Stimulated activated naive CD8-positive, alpha-beta T cell treated with anti-CD3 and anti-CD28 coated beads, Interleukin-15, amount 100 ng/mL, for 72 hours (primary cell): Measurements from ENCODE around the gene ABCC11.

ENCODE experiments used
- ATAC-seq: fragments of 150-1000 bp; cut with Tn5 transposase; 2 replicates; pipeline ENCODE4 v1.10.0; 2021; ENCODE audit warnings: mild to moderate bottlenecking, moderate library complexity
- DNase-seq, 2 donors: peaks; one replicate each; pipeline ENCODE4 v3.0.0; 2021 to 2022
- H3K27ac Mint-ChIP-seq, 2 donors: one replicate each; pipeline ENCODE4 v1.8.0; 2022; ENCODE audit warnings: mild to moderate bottlenecking in 2 of 2, mixed read lengths in 2 of 2, moderate library complexity in 2 of 2
- H3K27me3 Mint-ChIP-seq: one replicate; pipeline ENCODE4 v1.8.0; 2022; ENCODE audit warnings: mixed read lengths
- H3K4me1 Mint-ChIP-seq: one replicate; pipeline ENCODE4 v1.8.0; 2022; ENCODE audit warnings: mild to moderate bottlenecking, mixed read lengths
- H3K4me3 Mint-ChIP-seq, 2 donors: one replicate each; pipeline ENCODE4 v1.8.0; 2022; ENCODE audit warnings: mild to moderate bottlenecking in 2 of 2, mixed read lengths in 2 of 2, moderate library complexity in 1 of 2
- H3K9me3 Mint-ChIP-seq, 2 donors: one replicate each; pipeline ENCODE4 v1.8.0; 2022; ENCODE audit warnings: mixed read lengths in 2 of 2

The ABCC11 gene

GRCh38 chr16:48247311-48247710, at the start of gene ABCC11:
ABCC11 (minus strand) TSS chr16:48247539; CDS start chr16:48231921, 15,618 bp downstream.
- Mint-ChIP-seq H3K4me1 (peaks cover 35% of the 10 kb centered on the region), H3K9me3 (no peaks in the 10 kb centered on the region), H3K27me3 (no peaks in the 10 kb centered on the region), H3K27ac (no peak within 1 kb of the TSS), H3K4me3 (peak within 1 kb of the TSS in 1 of 2 donors; percentile 49)
- DNase-seq (no peak), ATAC-seq (no peak)

DNA sequence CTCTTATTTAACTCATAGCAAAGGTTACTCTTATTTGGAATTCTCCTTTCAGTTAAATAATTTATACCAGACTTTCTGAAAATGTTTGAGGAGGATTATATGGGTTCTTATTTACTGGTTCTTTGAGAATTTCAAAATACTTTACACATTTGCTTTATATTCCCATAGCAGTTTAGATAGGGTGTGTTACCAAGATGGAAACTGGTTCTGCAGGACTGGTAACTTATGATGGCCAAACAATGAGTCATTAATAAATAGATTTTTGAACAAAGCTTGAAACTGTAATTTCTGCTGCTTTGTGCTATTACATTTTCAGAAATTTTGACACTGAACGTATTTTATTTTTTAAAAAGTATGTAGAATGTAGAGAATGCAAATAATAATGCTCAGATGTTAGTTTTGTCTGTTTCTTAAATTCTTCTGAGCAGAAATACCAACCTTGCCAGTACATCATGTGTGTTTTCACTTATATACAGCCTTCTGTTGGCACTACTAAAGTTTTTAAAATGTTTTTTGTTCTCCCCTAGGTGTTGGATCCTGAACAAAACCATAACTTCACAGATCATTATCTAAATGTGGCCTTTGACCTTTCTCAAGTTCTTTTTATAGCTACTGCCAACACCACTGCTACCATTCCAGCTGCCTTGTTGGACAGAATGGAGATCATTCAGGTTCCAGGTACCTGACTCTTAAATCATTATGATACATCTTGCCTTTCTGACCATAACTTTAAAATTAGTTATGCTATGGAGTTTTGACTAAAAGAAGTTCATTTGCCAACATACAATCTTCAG, 48.3 kb upstream of the ABCC11 start:
- Mint-ChIP-seq H3K27ac (no peak overlapping the region), H3K27me3 (no peaks in the 10 kb centered on the region), H3K4me3 (no peak overlapping the region), H3K9me3 (no peaks in the 10 kb centered on the region), H3K4me1 (peaks cover 7% of the 10 kb centered on the region)
- DNase-seq (no peak), ATAC-seq (no peak)

DNA sequence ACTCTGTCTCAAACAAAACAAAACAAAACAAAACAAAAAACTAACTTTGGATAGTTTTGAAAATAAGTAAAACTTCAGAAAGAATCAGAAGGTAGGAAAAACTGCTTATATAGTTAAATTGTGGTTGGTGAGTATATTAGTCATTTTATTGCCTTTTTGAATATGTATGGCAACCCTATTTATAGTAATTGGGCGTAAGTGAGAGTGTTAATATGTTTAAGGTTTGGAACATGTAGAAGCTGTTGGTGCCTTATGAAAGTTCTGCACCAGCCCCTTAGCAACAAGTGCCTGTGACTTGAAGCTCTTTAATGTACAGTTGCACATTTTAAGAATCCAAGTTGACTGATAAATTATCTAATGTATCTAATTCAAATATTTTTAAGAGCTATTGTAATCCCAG, 47.4 kb upstream of the ABCC11 start:
- no peaks in the 10 kb centered on the region for H3K9me3 Mint-ChIP-seq
- ATAC-seq = no peak
- no peak for DNase-seq
- H3K27me3 Mint-ChIP-seq = no peaks in the 10 kb centered on the region
- no peak overlapping the region for H3K4me3 Mint-ChIP-seq
- H3K27ac Mint-ChIP-seq = no peak overlapping the region
- H3K4me1 Mint-ChIP-seq = no peaks in the 10 kb centered on the region

DNA sequence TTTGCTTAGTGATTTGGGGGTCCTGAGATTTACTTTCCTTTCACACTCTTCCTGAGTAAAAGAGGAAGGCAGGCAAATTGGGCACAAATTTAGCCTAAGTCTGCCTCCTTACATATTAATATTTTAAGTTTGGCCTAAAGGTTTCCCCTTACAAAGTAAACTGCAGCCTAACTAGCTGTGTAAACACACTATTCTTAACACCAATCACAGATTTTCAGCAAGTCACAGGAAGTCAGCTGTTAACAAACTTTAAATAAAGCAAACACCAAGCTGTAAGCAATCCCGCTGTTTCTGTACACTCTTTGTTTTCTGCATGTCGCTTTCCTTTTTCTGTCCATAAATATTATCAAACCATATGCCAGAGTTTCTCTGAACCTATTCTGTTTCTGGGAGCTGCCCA, 45.1 kb upstream of the ABCC11 start:
- ATAC-seq (no peak), DNase-seq (no peak)
- no peak overlapping the region for H3K4me3 Mint-ChIP-seq
- H3K4me1 Mint-ChIP-seq = no peaks in the 10 kb centered on the region
- H3K9me3 Mint-ChIP-seq = peaks cover 0 to under 1% of the 10 kb centered on the region in 2 donors
- no peaks in the 10 kb centered on the region for H3K27me3 Mint-ChIP-seq
- H3K27ac Mint-ChIP-seq = peak overlapping the region in 1 of 2 donors; percentile 22

DNA sequence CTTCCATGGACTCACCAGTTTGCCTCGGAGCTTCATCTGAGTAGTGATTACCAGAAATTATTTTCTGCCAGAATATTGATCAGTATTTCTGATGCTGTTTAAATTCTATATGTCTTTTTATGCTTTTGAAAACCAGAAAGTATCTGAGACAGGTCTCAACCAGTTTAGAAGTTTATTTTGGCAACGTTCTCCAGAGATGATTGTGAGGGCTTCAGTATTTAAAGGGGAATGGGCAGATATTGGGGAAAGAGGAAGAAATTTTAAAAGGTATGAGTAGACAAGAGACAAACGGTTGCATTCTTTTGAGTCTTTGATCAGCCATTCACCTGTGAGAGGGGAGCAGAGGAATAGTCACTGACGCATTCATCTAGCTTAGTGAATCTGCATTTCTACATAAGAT, 44.4 kb upstream of the ABCC11 start:
- H3K27ac Mint-ChIP-seq = peak overlapping the region in 1 of 2 donors; percentile 4
- no peaks in the 10 kb centered on the region for H3K4me1 Mint-ChIP-seq
- no peak overlapping the region for H3K4me3 Mint-ChIP-seq
- ATAC-seq (no peak), DNase-seq (no peak)
- no peaks in the 10 kb centered on the region for H3K27me3 Mint-ChIP-seq
- H3K9me3 Mint-ChIP-seq = peaks cover 0 to 7% of the 10 kb centered on the region in 2 donors

- Mint-ChIP-seq H3K27me3 (no peaks in the 10 kb centered on the region), H3K27ac (peak overlapping the region in 1 of 2 donors; percentile 4), H3K4me3 (no peak overlapping the region), H3K9me3 (peaks cover 0 to 12% of the 10 kb centered on the region in 2 donors), H3K4me1 (no peaks in the 10 kb centered on the region)
- ATAC-seq = no peak
- DNase-seq = no peak
Measured at GRCh38 chr16:48291303-48291702, 44.0 kb upstream of the ABCC11 start.

DNA sequence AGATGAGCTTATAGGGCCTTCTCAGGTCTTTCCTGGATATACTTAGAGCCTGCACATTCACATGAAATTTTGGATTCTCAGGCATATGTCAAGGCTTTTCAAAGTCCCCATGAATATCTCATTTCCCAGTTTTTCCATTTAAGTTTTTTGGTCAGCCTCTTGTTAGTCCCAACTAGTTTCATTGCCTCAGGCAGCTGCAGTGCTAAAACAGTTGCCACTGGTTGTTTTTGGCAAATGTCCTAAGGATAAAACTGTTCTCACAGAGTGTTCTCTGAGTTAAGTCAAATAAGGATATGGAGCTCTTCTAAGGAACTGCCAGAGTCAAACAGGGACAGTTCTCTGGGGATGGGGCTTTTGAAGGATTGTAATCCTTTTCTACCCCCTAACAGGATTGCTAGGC, 39.9 kb upstream of the ABCC11 start:
- H3K27ac Mint-ChIP-seq = no peak overlapping the region
- no peaks in the 10 kb centered on the region for H3K27me3 Mint-ChIP-seq
- no peak overlapping the region for H3K4me3 Mint-ChIP-seq
- peaks cover 10% of the 10 kb centered on the region for H3K4me1 Mint-ChIP-seq
- no peak for ATAC-seq
- DNase-seq = no peak
- peaks cover 5 to 12% of the 10 kb centered on the region in 2 donors for H3K9me3 Mint-ChIP-seq

DNA sequence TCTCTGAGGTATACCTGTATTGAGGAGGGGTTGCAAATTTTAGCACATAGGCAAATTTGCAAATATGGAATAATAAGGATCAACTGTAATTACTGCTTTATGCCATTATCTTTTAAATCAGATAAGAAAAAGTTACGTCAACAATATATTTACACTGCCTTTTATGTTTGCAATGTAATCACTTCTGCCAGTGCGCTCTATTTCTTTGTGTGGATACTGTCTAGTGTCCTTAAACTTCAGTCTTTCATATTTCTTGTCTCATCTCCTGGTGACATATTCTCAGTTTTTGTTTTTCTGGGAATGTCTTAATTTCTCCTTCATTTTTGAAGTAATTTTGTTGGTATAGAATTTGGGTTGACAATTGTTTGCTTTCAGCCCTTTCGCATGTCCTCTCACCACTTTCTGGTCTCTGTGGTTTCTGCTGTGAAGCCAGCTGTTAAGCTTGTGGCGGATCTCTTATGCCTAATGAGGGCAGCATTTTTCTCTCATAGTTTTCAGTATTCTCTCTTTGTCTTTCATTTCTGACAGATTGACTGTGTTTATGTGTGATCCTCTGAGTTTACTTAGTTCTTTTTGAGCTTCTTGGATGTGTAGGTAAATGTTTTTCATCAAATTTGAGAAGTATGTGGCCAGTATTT, 37.6 kb upstream of the ABCC11 start:
- no peak overlapping the region for H3K4me3 Mint-ChIP-seq
- no peak for DNase-seq
- no peaks in the 10 kb centered on the region for H3K27me3 Mint-ChIP-seq
- H3K9me3 Mint-ChIP-seq = peaks cover 5 to 12% of the 10 kb centered on the region in 2 donors
- peak overlapping the region in 1 of 2 donors; percentile 71 for H3K27ac Mint-ChIP-seq
- ATAC-seq = no peak
- H3K4me1 Mint-ChIP-seq = peaks cover 10% of the 10 kb centered on the region

DNA sequence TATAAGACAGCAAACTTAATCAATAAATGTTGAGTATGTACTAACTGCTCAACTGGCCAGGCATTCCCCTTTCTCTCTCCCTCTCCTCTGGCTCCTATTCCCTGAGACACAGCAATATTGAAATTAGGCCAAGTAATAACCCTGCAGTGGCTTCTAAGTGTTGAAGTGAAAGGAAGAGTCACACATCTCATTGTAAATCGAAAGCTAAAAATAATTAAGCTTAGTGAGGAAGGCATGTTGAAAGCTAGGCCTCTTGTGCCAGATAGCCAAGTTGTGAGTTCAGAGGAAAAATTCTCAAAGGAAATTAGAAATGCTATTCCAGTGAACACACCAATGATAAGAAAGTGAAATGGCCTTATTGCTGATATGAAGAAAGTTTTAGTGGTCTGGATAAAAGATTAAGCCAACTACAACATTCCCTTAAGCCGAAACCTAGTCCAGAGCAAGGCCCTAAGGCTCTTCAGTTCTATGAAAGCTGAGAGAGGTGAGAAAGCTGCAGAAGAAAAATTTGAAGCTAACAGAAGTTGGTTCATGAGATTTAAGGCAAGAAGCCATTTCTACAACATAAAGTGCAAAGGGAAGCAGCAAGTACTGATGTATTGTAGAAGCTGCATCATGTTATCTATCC, 35.4 kb upstream of the ABCC11 start:
- ATAC-seq (no peak), DNase-seq (no peak)
- no peak overlapping the region for H3K27ac Mint-ChIP-seq
- H3K9me3 Mint-ChIP-seq = peaks cover 5 to 12% of the 10 kb centered on the region in 2 donors
- no peak overlapping the region for H3K4me3 Mint-ChIP-seq
- no peaks in the 10 kb centered on the region for H3K27me3 Mint-ChIP-seq
- H3K4me1 Mint-ChIP-seq = peaks cover 16% of the 10 kb centered on the region

DNA sequence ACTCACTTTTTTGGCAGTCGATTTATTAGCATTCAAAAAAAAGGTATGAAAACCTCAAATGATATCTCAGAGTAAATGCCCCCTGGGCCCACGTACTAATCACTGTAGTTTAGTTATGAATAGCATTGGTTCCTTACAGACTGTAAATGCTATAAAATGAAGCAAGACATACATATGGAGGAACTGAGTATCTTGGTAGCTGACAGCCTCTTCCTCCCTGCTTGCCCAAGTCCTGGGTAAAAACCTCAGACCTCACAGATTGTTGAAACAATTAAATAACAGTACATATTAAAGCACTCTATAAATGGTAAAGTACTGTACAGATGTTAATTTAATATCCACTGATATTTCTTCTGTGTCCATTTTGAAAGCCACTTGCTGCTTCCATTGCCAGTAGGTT, 33.2 kb upstream of the ABCC11 start:
- Mint-ChIP-seq H3K27ac (no peak overlapping the region), H3K4me1 (peaks cover 15% of the 10 kb centered on the region), H3K9me3 (peaks cover 0 to 5% of the 10 kb centered on the region in 2 donors), H3K27me3 (no peaks in the 10 kb centered on the region), H3K4me3 (no peak overlapping the region)
- ATAC-seq = no peak
- DNase-seq = no peak

DNA sequence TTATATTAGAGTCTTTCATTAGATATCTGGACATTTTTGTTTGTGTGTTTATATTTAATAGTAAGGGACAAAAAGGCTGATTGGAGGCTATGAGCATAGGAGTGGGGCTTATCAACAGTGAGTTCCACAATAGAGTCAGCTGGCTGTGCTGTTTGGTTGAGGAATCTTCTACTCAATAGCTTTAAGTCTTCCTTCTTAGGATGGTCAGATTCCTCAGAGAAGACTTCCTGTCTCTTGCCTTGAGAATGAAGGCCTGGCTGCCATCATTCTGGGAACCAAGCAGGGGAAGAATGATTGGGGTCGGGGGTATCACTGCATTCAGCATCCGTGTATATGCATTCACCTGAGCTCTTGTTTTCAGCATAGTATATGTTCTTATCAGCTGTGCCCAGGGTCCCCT, 31.9 kb upstream of the ABCC11 start:
- H3K27me3 Mint-ChIP-seq = no peaks in the 10 kb centered on the region
- no peak for DNase-seq
- no peak overlapping the region for H3K4me3 Mint-ChIP-seq
- no peaks in the 10 kb centered on the region for H3K9me3 Mint-ChIP-seq
- ATAC-seq = no peak
- peaks cover 6% of the 10 kb centered on the region for H3K4me1 Mint-ChIP-seq
- H3K27ac Mint-ChIP-seq = no peak overlapping the region

DNA sequence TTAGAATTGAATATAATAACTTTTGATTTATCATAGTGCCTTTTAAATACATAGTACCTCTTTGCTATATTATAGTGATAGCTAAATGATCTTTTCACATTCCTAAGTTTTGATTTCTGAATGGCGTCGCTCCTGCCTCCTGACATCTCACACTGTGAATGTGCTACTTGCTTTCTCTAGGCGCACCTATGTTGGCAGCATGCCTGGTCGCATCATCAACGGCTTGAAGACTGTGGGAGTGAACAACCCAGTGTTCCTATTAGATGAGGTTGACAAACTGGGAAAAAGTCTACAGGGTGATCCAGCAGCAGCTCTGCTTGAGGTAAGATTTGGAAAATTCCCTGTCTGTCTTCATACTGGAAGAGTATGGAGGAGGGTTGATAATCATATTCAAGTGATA, 29.8 kb upstream of the ABCC11 start:
- H3K4me3 Mint-ChIP-seq = no peak overlapping the region
- H3K9me3 Mint-ChIP-seq = no peaks in the 10 kb centered on the region
- no peaks in the 10 kb centered on the region for H3K27me3 Mint-ChIP-seq
- no peak overlapping the region for H3K27ac Mint-ChIP-seq
- no peak for DNase-seq
- peaks cover 6% of the 10 kb centered on the region for H3K4me1 Mint-ChIP-seq
- no peak for ATAC-seq

DNA sequence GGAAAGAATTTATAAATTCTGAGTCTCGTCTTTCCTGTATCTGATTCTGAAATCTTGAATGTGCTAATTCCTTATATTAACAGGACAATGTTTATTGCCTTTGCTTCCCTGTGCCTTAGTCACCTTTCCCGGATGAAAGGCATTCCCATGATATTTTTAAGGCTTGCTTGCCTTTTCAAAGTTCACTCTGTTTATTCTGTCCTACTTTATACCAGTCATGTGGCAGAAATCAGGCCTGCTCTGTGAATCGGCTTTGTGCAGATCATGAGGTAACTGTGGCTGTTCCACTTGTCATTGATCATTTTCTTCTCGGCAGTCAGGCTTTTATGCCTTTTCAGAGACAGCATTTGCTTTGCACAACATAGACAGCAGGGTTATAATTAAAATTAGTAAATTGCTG, 28.8 kb upstream of the ABCC11 start:
- Mint-ChIP-seq H3K4me3 (no peak overlapping the region), H3K27me3 (no peaks in the 10 kb centered on the region), H3K27ac (no peak overlapping the region), H3K9me3 (no peaks in the 10 kb centered on the region), H3K4me1 (peaks cover 6% of the 10 kb centered on the region)
- ATAC-seq (no peak), DNase-seq (no peak)

- Mint-ChIP-seq H3K4me1 (peaks cover 6% of the 10 kb centered on the region), H3K27ac (no peak overlapping the region), H3K4me3 (no peak overlapping the region), H3K27me3 (no peaks in the 10 kb centered on the region), H3K9me3 (no peaks in the 10 kb centered on the region)
- DNase-seq = no peak
- no peak for ATAC-seq
Measured at GRCh38 chr16:48274476-48274875, 27.1 kb upstream of the ABCC11 start.

- Mint-ChIP-seq H3K27me3 (no peaks in the 10 kb centered on the region), H3K4me3 (no peak overlapping the region), H3K27ac (peak overlapping the region in 1 of 2 donors; percentile 72), H3K4me1 (peaks cover 4% of the 10 kb centered on the region), H3K9me3 (no peaks in the 10 kb centered on the region)
- ATAC-seq (no peak), DNase-seq (no peak)
Measured at GRCh38 chr16:48272837-48273421, 25.6 kb upstream of the ABCC11 start.

DNA sequence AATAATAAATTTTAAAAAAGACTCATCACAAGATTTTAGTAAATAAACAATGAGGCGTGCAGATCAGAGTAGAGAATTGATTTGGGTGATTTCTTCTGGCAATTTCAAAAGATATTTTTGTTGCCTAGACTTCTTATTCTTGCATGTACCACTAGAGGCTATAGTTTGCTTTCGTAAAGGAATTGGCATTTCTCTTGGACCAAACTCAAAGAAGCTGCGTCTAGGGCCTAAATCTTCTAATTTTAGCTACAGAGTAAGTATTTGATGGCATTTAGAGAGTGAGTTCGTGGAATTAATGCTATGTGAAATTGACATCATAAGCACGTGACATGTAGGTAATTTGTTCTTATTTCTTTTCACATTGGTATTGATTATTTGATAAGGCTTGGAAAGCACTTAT, 24.4 kb upstream of the ABCC11 start:
- Mint-ChIP-seq H3K27ac (no peak overlapping the region), H3K4me1 (peaks cover 10% of the 10 kb centered on the region), H3K4me3 (no peak overlapping the region), H3K9me3 (no peaks in the 10 kb centered on the region), H3K27me3 (no peaks in the 10 kb centered on the region)
- DNase-seq (no peak), ATAC-seq (no peak)
